Calu3 (cell line): ENCODE data around the gene FAM114A1. TPM values are rescaled to one million over a fixed set of nuclear protein-coding genes. Genes with fewer than 3 reads are reported as not detected.

Experiments
- BruUV-seq: library from RNA; stranded (reverse); fragments of 400-500 nt; replicated peaks from 2 replicates; lab custom pipeline; 2021; lab: Mats Ljungman, UMichigan
- CTCF ChIA-PET: fragments of 300-600 bp; sonication (Branson Sonifier 250); formaldehyde crosslinking; loops from one replicate; lab custom pipeline; 2022; ENCODE audit warnings: antibody characterized with exemption; lab: Charles Lee
- DNase-seq: peaks from one replicate; pipeline ENCODE4 v3.0.0; 2022
- H3K27ac Mint-ChIP-seq: one replicate; pipeline ENCODE4 v1.8.0; 2022; ENCODE audit warnings: mixed read lengths; ENCODE audit not compliant: unreplicated experiment
- H3K27me3 Mint-ChIP-seq: one replicate; pipeline ENCODE4 v1.8.0; 2022; ENCODE audit warnings: mixed read lengths; ENCODE audit not compliant: unreplicated experiment
- H3K36me3 Mint-ChIP-seq: one replicate; pipeline ENCODE4 v1.8.0; 2022; ENCODE audit warnings: mild to moderate bottlenecking, moderate library complexity, mixed read lengths; ENCODE audit not compliant: insufficient read depth, unreplicated experiment
- H3K4me1 Mint-ChIP-seq: one replicate; pipeline ENCODE4 v1.8.0; 2022; ENCODE audit warnings: mild to moderate bottlenecking, low read depth, mixed read lengths; ENCODE audit not compliant: unreplicated experiment
- H3K4me3 Mint-ChIP-seq: one replicate; pipeline ENCODE4 v1.8.0; 2022; ENCODE audit warnings: mild to moderate bottlenecking, low read depth, moderate library complexity, mixed read lengths; ENCODE audit not compliant: unreplicated experiment
- H3K9me3 Mint-ChIP-seq: one replicate; pipeline ENCODE4 v1.8.0; 2022; ENCODE audit warnings: low read depth, mixed read lengths; ENCODE audit not compliant: unreplicated experiment
- intact Hi-C: fragments of 100-400 bp; cut with micrococcal nuclease; formaldehyde crosslinking; loops from one replicate; pipeline ENCODE4 v1.10.0; 2022; ENCODE audit not compliant: unreplicated experiment
- total RNA-seq: library from RNA; stranded (reverse); gene quantifications from 2 replicates; pipeline ENCODE4 v1.2.3, GENCODE V29; 2022
- TF ChIP-seq, protein P1 (sequence below): fragments of 200-600 bp; IDR thresholded peaks from one replicate; pipeline ENCODE4 v1.8.0; 2022; ENCODE audit warnings: antibody characterized with exemption; ENCODE audit not compliant: unreplicated experiment

The FAM114A1 gene
- total RNA-seq, 1 experiment from 2014 or later, result 22.1 TPM

- peaks cover 27% of the 10 kb centered on the region for H3K4me1 Mint-ChIP-seq
- peak overlapping the region; percentile 11 for H3K4me3 Mint-ChIP-seq
- TF ChIP-seq, protein P1, sequence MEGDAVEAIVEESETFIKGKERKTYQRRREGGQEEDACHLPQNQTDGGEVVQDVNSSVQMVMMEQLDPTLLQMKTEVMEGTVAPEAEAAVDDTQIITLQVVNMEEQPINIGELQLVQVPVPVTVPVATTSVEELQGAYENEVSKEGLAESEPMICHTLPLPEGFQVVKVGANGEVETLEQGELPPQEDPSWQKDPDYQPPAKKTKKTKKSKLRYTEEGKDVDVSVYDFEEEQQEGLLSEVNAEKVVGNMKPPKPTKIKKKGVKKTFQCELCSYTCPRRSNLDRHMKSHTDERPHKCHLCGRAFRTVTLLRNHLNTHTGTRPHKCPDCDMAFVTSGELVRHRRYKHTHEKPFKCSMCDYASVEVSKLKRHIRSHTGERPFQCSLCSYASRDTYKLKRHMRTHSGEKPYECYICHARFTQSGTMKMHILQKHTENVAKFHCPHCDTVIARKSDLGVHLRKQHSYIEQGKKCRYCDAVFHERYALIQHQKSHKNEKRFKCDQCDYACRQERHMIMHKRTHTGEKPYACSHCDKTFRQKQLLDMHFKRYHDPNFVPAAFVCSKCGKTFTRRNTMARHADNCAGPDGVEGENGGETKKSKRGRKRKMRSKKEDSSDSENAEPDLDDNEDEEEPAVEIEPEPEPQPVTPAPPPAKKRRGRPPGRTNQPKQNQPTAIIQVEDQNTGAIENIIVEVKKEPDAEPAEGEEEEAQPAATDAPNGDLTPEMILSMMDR, result no peak
- H3K36me3 Mint-ChIP-seq, result no peaks in the 10 kb centered on the region
- H3K27ac Mint-ChIP-seq, result peak overlapping the region; percentile 81
- no peaks in the 10 kb centered on the region for H3K27me3 Mint-ChIP-seq
- no peaks in the 10 kb centered on the region for H3K9me3 Mint-ChIP-seq
- DNase-seq, result no peak
- no TSS peak for BruUV-seq
- CTCF ChIA-PET, result no interaction called here
- intact Hi-C loops, result loop anchor here (10.0 kb wide), 1 partner anchor 793 kb away; no protein-coding TSS in a partner anchor
These were observed 9.5 kb upstream of the FAM114A1 start for GRCh38 chr4:38858097-38858420.

GRCh38 chr4:38859501-38859900 lies 8.1 kb upstream of the FAM114A1 start:
- H3K4me3 Mint-ChIP-seq, result no peak overlapping the region
- CTCF ChIA-PET, result no interaction called here
- intact Hi-C loops, result loop anchor here (10.0 kb wide), 1 partner anchor 795 kb away; no protein-coding TSS in a partner anchor
- no peaks in the 10 kb centered on the region for H3K27me3 Mint-ChIP-seq
- no peak for DNase-seq
- BruUV-seq, result no TSS peak
- H3K4me1 Mint-ChIP-seq, result peaks cover 27% of the 10 kb centered on the region
- TF ChIP-seq, protein P1, result no peak
- no peaks in the 10 kb centered on the region for H3K36me3 Mint-ChIP-seq
- no peaks in the 10 kb centered on the region for H3K9me3 Mint-ChIP-seq
- no peak overlapping the region for H3K27ac Mint-ChIP-seq

DNA sequence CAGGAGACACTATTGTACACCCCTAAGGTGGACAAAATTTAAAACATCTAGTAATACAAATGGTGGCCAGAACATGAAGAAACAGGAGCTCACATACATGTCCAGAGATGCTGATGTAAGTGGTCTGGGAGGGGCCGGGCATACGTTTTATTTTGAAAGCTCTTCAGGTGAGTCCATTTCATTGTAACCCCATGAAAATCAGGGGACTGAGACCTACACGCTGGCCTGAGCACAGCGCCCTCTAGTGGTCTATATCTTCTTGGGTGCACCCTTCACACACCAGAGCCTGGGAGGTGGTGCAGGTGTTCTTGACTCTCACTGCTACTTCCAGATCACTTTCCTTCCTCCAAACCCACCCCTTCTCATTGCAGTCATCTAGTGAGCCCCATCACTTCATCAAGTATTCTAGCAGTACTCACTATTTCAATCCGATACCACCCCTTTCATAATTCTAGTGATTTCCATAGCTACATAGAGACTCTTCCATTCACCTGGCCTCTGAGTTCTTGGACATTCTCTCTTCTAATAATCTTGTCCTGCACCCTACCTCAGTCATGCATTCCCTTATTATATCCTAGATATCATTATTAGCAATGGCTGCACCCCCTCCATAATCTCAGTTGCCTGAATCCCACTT lies 6.7 kb upstream of the FAM114A1 start:
- Mint-ChIP-seq H3K9me3 (no peaks in the 10 kb centered on the region), H3K4me3 (no peak overlapping the region), H3K27ac (no peak overlapping the region), H3K4me1 (peaks cover 21% of the 10 kb centered on the region), H3K36me3 (no peaks in the 10 kb centered on the region), H3K27me3 (no peaks in the 10 kb centered on the region)
- no TSS peak for BruUV-seq
- DNase-seq, result peak; percentile 45
- intact Hi-C loops, result no loop called here
- CTCF ChIA-PET, result interaction anchor here (0.9 to 1.2 kb wide), 2 partner anchors 57 to 101 kb away, joined by 3 to 4 read pairs; partner anchors contain the start of gene TLR1
- TF ChIP-seq, protein P1, result peak; percentile 54

- CTCF ChIA-PET, result interaction anchor here (0.9 kb wide), 1 partner anchor 102 kb away, joined by 4 read pairs; no protein-coding TSS in a partner anchor
- TF ChIP-seq, protein P1, result no peak
- no peaks in the 10 kb centered on the region for H3K27me3 Mint-ChIP-seq
- H3K9me3 Mint-ChIP-seq, result no peaks in the 10 kb centered on the region
- DNase-seq, result no peak
- H3K4me1 Mint-ChIP-seq, result peaks cover 17% of the 10 kb centered on the region
- no peak overlapping the region for H3K4me3 Mint-ChIP-seq
- H3K36me3 Mint-ChIP-seq, result no peaks in the 10 kb centered on the region
- no TSS peak for BruUV-seq
- H3K27ac Mint-ChIP-seq, result no peak overlapping the region
- intact Hi-C loops, result no loop called here
These were observed 5.8 kb upstream of the FAM114A1 start for GRCh38 chr4:38861791-38862190.
